Mucosa of descending colon (tissue), 3 donors: ENCODE results near the gene LRRK1. TPM values are rescaled to one million over a fixed set of nuclear protein-coding genes. Genes with fewer than 3 reads are reported as not detected.

Experiments
- ATAC-seq: fragments of 200-7000 bp; cut with Tn5 transposase; one replicate; pipeline ENCODE4 v1.9.1; 2020; ENCODE audit warnings: mild to moderate bottlenecking, moderate library complexity
- DNase-seq, 3 donors: peaks; one replicate each; pipeline ENCODE4 v3.0.0-alpha.2; 2020
- H3K36me3 ChIP-seq: fragments of 200-600 bp; one replicate; pipeline ENCODE4 v1.8.0; 2021; ENCODE audit warnings: low read depth, mild to moderate bottlenecking
- H3K4me1 ChIP-seq: fragments of 200-600 bp; one replicate; pipeline ENCODE4 v1.8.0; 2021; ENCODE audit warnings: low read depth, mild to moderate bottlenecking
- H3K4me3 ChIP-seq: fragments of 200-600 bp; one replicate; pipeline ENCODE4 v1.8.0; 2021; ENCODE audit warnings: mild to moderate bottlenecking
- H3K9me3 ChIP-seq: fragments of 200-600 bp; one replicate; pipeline ENCODE4 v1.8.0; 2021; ENCODE audit warnings: mild to moderate bottlenecking
- intact Hi-C, 2 donors: fragments of 100-400 bp; cut with DNase I in 1 of 2; cut with micrococcal nuclease in 1 of 2; formaldehyde crosslinking; loops; one replicate each; pipeline versions ENCODE4 v1.11.0 to v1.11.1; 2022; cut with DNase I, micrococcal nuclease
- total RNA-seq, 3 donors: library from RNA; stranded (reverse); fragmentation: NEBNext Ultra II Directional in 2 of 3; extraction: Animal tissue kit (Norgen Biotek cat#: 25700) in 2 of 3; gene quantifications; one replicate each; pipeline versions ENCODE4 v1.2.1 to v1.2.4, GENCODE V29; 2021 to 2023
- TF ChIP-seq, protein P1 (sequence below): fragments of 200-600 bp; IDR thresholded peaks from one replicate; pipeline ENCODE4 v1.8.0; 2022; ENCODE audit warnings: antibody characterized with exemption, mild to moderate bottlenecking
- donor health status: DM: no; HTN: no; CAD: no; lungs with moderate emphysema.
- donor health status: DM: no; HTN: no; CAD: no.
- donor health status: DM: no; HTN: yes; CAD: no.

Gene LRRK1
- total RNA-seq, 3 donors from 2014 or later: 43.7 to 60.1 (median 50.6) TPM

DNA sequence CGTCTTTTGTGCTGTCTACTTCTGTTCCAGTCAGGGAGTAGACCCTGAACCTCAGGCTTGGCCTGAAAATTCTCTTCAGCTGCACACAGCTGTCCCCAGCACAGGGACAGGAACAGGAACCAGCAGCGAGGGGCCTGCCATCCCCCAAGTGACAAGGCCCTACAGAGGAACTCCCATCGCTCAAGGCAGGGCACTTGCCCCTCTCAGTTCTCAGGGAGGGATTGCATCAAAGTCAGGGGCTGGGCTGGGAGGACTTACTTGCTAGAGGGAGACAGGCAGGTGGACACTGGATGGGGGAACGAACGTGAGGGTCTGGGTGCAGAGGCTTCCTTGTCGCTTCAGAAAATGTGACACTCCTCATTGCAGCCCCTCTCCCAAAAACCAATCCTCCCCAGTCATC, 169.1 kb downstream of the LRRK1 start:
- intact Hi-C loops: loop anchor here (5.0 kb wide), 1 partner anchor 169 kb away; no protein-coding TSS in a partner anchor
- DNase-seq (no peak), ATAC-seq (no peak)
- H3K4me1 ChIP-seq: peaks cover 3% of the 10 kb centered on the region
- H3K9me3 ChIP-seq: no peaks in the 10 kb centered on the region
- no peaks in the 10 kb centered on the region for H3K36me3 ChIP-seq
- TF ChIP-seq, protein P1, sequence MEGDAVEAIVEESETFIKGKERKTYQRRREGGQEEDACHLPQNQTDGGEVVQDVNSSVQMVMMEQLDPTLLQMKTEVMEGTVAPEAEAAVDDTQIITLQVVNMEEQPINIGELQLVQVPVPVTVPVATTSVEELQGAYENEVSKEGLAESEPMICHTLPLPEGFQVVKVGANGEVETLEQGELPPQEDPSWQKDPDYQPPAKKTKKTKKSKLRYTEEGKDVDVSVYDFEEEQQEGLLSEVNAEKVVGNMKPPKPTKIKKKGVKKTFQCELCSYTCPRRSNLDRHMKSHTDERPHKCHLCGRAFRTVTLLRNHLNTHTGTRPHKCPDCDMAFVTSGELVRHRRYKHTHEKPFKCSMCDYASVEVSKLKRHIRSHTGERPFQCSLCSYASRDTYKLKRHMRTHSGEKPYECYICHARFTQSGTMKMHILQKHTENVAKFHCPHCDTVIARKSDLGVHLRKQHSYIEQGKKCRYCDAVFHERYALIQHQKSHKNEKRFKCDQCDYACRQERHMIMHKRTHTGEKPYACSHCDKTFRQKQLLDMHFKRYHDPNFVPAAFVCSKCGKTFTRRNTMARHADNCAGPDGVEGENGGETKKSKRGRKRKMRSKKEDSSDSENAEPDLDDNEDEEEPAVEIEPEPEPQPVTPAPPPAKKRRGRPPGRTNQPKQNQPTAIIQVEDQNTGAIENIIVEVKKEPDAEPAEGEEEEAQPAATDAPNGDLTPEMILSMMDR: no peak
- H3K4me3 ChIP-seq: no peak overlapping the region

DNA sequence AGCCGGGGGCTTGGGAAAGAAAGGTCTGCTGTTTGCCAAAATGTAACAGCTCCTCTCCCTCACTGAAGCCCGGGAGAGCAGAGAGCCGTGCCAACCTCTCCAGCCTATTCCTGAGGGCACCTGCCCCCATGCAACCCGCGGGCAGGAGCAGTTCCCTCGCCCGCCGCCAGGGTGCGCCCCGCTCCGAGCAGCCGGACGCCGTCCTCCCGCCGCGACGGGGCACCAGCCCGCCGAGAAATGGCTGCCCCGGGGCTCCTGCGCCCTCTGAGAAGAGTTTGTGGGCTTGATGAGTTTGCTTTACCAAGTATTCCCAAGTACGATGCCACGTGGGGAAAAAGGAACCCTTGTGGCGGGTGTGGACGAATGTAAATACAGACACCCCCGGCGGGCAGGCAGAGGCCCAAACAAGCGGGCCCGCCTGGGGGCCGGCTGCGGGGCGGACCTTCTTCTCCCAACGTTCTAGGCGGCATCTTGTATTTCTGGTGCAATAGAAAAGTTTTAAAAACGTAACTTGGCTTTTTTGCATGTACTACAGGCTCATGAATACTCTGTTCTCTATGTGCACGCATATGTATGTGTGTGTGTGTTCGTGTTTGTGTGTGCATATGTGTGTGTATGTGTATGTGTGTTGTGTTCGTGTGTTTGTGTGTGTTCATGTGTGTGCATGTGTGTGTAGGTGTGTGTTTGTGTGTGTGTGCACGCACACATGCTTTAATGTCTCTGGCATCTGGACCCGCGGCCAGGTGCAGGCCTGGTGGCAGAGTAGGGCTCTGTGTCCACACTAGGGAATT, 169.8 kb downstream of the LRRK1 start:
- Histone ChIP-seq H3K9me3 (no peaks in the 10 kb centered on the region), H3K4me1 (peaks cover 3% of the 10 kb centered on the region), H3K4me3 (no peak overlapping the region), H3K36me3 (no peaks in the 10 kb centered on the region)
- ATAC-seq (peak; percentile 94), DNase-seq (peak; percentile 73 to 88 (median 88))
- TF ChIP-seq, protein P1: peak; percentile 99
- intact Hi-C loops: loop anchor here (5.0 kb wide), 1 partner anchor 168 kb away; no protein-coding TSS in a partner anchor

DNA sequence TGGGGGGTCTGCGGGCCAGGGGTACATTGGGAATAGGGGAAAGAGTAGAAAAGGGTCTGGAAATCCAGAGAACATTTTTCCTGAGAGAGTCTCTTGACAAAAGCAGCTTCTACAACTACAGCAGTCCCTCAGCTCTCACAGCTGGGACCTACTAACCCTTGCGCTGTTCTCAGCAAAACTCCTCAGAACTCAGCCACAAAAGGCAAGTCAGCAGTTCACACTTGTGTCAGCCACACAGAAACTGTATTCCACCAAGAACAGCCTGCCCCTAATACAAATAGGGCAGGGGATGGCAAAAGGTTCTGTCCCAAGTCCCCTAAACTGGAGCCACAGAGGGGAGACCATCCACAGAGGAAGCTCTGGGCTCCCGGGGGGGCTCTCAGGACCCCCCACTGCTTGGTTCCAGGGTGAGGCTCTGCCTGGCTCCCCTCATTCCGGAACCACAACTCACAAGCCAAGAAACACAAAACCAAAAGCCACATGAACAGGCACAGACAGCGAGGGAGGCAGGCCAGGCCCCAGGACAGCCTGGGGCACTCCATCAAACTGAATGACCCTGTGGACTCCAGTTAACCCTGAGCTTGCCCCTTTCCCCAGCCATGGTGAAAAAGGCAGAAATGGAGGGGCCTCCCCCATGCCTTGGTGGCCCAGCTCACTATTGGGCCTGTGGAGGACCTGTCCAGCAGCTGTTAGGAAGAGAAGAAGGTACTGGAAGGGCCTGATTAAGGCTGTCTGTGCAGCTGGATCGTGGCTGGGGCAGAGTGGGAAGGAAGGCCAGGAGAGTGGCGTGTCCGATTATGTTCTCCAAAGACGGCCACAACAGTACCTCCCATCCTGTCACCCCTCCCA, 170.6 kb downstream of the LRRK1 start:
- Histone ChIP-seq H3K4me1 (peaks cover 3% of the 10 kb centered on the region), H3K9me3 (no peaks in the 10 kb centered on the region), H3K4me3 (no peak overlapping the region), H3K36me3 (no peaks in the 10 kb centered on the region)
- DNase-seq: peak in 1 of 3 donors; percentile 17
- ATAC-seq: no peak
- TF ChIP-seq, protein P1: no peak
- intact Hi-C loops: loop anchor here (5.0 kb wide), 1 partner anchor 167 kb away; no protein-coding TSS in a partner anchor

DNA sequence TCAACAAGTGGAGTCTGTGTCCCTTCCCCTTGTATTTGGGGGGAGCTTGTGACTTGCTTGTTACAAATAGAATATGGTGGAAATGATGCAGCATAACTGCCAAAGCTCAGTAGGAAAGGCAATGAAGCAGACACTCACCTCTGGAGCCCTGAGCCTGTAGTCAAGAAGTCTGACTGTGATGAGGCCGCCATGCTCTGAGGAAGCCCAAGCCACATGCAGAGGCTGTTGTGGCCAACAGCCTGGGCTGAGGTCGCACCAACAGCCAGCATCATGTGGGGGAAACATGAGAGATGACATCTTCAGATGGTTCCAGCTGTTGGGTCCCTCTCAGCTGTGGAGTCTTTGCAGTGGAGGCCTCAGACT, 171.3 kb downstream of the LRRK1 start:
- DNase-seq: peak in 1 of 3 donors; percentile 14
- Histone ChIP-seq H3K9me3 (no peaks in the 10 kb centered on the region), H3K4me3 (no peak overlapping the region), H3K4me1 (peaks cover 3% of the 10 kb centered on the region), H3K36me3 (no peaks in the 10 kb centered on the region)
- TF ChIP-seq, protein P1: no peak
- ATAC-seq: no peak
- intact Hi-C loops: no loop called here

DNA sequence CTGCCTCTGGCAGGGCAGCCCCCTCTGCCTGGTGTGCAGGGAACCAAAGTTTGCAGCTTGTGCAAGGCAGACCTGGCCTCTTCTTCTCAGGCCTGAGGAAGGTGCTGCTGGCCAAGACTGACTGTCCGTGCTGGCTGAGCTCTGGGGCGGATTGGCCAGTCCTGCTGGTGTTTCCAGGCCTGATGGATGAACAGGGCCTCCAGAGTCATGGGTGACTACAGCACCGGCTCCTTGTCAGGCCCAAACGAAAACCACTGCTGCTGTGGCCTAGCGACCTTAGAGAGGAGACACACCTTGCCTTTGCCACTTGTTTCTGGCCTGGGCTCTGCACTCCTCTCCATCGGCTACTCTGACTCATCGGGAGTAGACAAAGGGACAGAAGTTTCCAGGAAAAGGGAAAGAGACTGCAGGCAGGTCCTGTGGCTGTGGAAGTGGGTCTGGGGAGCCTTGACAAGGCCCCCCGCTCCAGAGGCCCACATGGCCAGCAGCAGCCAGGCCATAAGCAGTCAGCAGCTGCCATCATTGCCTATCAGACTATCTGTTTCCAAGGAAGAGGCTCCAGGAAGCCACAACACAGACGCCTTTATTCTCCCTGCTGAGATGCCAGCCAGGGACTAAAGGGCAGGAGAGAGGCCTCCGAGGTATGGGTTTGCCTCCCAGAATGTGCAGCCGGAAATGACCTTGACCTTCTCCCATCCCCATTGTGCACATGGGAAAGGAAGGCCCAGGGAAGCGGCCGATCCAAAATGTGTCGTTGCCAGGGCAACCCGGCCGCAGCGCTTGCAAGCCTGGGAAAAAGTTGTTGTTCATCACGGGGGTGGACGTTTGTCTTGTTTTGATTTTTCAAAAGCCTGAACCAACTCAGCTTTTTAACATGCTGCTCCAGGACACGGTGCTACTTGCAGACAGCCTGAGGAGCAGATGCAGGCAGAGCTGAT, 172.2 kb downstream of the LRRK1 start:
- DNase-seq (peak in 1 of 3 donors; percentile 32), ATAC-seq (no peak)
- intact Hi-C loops: no loop called here
- Histone ChIP-seq H3K4me3 (no peak overlapping the region), H3K9me3 (no peaks in the 10 kb centered on the region), H3K36me3 (no peaks in the 10 kb centered on the region), H3K4me1 (peaks cover 3% of the 10 kb centered on the region)
- TF ChIP-seq, protein P1: no peak
